Lower lobe of right lung (tissue), 2 donors: ENCODE measurements around the gene MOGAT1. TPM values are rescaled to one million over a fixed set of nuclear protein-coding genes. Genes with fewer than 3 reads are reported as not detected.
A peak's percentile ranks its signal among the peaks of the same experiment; 100 is the strongest.

Experiments used
- ATAC-seq, 2 donors: fragments of 200-7000 bp; cut with Tn5 transposase; one replicate each; pipeline ENCODE4 v1.9.1; 2020 to 2022; ENCODE audit warnings: mild to moderate bottlenecking in 2 of 2, moderate library complexity in 2 of 2
- DNase-seq: peaks from one replicate; pipeline ENCODE4 v3.0.0-alpha.2; 2020
- H3K27ac ChIP-seq: fragments of 200-600 bp; one replicate; pipeline ENCODE4 v1.8.0; 2022
- H3K27me3 ChIP-seq: fragments of 200-600 bp; one replicate; pipeline ENCODE4 v1.8.0; 2022; ENCODE audit warnings: low read depth
- H3K36me3 ChIP-seq: fragments of 200-600 bp; one replicate; pipeline ENCODE4 v1.8.0; 2022; ENCODE audit warnings: mild to moderate bottlenecking
- H3K4me1 ChIP-seq: fragments of 200-600 bp; one replicate; pipeline ENCODE4 v1.8.0; 2022
- H3K4me3 ChIP-seq: fragments of 200-600 bp; one replicate; pipeline ENCODE4 v1.8.0; 2022; ENCODE audit warnings: mild to moderate bottlenecking
- H3K9me3 ChIP-seq: fragments of 200-600 bp; one replicate; pipeline ENCODE4 v1.8.0; 2022
- intact Hi-C: fragments of 100-400 bp; cut with DNase I; formaldehyde crosslinking; loops from one replicate; pipeline ENCODE4 v1.11.0; 2022
- total RNA-seq: library from RNA; stranded (reverse); fragmentation: NEBNext Ultra II Directional; extraction: Animal tissue kit (Norgen Biotek cat#: 25700); gene quantifications from one replicate; pipeline ENCODE4 v1.2.1, GENCODE V29; 2021
- TF ChIP-seq, protein P1 (sequence below): fragments of 200-600 bp; IDR thresholded peaks from one replicate; pipeline ENCODE4 v1.8.0; 2022; ENCODE audit warnings: antibody characterized with exemption, mild to moderate bottlenecking
- donor health status: DM: no; HTN: yes; CAD: no; lungs with severe emphysema.

The MOGAT1 gene
- total RNA-seq, 1 donor from 2014 or later = 3.2 TPM

DNA sequence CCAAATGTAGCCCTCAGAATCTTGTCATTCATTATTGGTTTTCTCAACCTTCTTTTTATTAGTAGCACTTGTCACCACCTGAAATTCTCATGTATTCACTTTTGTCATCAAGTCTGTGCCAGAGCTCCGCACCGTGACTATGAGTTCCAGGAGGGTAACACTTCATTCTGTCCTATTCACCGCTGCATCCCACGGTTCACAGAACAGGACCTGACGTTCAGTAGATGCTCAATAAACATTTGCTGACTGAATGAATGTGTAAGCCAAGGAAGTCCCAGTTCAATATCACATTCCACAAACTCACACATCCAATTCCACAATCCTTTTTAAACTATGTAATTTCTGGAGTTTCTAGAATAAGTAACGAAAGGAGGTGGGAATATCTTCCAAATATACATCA lies 65.5 kb downstream of the MOGAT1 start:
- intact Hi-C loops = no loop called here
- Histone ChIP-seq H3K9me3 (no peaks in the 10 kb centered on the region), H3K4me1 (peaks cover 22% of the 10 kb centered on the region), H3K27ac (no peak overlapping the region), H3K36me3 (no peaks in the 10 kb centered on the region), H3K27me3 (no peaks in the 10 kb centered on the region), H3K4me3 (no peak overlapping the region)
- no peak for ATAC-seq
- DNase-seq = no peak
- TF ChIP-seq, protein P1, sequence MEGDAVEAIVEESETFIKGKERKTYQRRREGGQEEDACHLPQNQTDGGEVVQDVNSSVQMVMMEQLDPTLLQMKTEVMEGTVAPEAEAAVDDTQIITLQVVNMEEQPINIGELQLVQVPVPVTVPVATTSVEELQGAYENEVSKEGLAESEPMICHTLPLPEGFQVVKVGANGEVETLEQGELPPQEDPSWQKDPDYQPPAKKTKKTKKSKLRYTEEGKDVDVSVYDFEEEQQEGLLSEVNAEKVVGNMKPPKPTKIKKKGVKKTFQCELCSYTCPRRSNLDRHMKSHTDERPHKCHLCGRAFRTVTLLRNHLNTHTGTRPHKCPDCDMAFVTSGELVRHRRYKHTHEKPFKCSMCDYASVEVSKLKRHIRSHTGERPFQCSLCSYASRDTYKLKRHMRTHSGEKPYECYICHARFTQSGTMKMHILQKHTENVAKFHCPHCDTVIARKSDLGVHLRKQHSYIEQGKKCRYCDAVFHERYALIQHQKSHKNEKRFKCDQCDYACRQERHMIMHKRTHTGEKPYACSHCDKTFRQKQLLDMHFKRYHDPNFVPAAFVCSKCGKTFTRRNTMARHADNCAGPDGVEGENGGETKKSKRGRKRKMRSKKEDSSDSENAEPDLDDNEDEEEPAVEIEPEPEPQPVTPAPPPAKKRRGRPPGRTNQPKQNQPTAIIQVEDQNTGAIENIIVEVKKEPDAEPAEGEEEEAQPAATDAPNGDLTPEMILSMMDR = no peak

DNA sequence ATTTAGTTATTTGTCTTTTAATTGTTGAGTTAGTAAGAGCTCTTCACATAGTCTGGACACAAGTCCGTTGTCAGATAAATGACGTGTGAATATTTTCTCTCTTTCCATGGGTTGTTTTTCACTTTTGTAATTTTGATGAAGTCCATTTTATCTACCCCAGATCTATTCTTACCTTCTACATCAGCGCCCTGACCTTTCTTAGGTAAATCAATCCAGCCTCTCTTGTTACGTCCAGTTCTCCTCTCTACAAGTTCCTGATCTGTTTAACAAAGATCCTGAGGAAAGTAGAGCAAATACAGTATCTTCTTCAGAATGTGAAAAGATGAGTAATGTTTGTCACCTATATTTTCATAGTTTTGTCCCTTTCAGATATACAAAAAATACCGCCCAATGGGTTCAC lies 66.9 kb downstream of the MOGAT1 start:
- no peaks in the 10 kb centered on the region for H3K36me3 ChIP-seq
- H3K27ac ChIP-seq = no peak overlapping the region
- intact Hi-C loops = no loop called here
- no peak for ATAC-seq
- H3K9me3 ChIP-seq = no peaks in the 10 kb centered on the region
- H3K4me3 ChIP-seq = no peak overlapping the region
- no peak for DNase-seq
- H3K4me1 ChIP-seq = peaks cover 23% of the 10 kb centered on the region
- no peaks in the 10 kb centered on the region for H3K27me3 ChIP-seq
- TF ChIP-seq, protein P1 = no peak

DNA sequence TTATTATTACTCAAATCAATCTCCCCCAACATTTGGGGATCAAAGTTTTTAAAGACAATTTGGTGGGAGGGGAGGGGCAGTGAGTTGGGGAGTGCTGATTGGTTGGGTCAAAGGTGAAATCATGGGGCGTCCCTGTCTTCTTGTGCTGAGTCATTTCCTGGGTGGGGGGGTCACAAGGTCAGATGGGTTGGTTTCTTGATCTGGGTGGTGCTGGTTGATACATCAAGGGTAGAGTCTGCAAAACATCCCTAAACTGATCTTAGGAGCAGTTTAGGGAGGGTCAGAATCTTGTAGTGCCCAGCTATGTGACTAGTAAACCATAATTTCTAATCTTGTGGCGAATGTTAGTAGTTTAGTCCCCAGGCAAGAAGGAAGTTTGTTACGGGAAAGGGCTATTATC lies 67.4 kb downstream of the MOGAT1 start:
- Histone ChIP-seq H3K27me3 (no peaks in the 10 kb centered on the region), H3K36me3 (no peaks in the 10 kb centered on the region), H3K4me3 (no peak overlapping the region), H3K27ac (no peak overlapping the region), H3K4me1 (peaks cover 22% of the 10 kb centered on the region), H3K9me3 (no peaks in the 10 kb centered on the region)
- DNase-seq (no peak), ATAC-seq (no peak)
- intact Hi-C loops = no loop called here
- TF ChIP-seq, protein P1 = no peak

DNA sequence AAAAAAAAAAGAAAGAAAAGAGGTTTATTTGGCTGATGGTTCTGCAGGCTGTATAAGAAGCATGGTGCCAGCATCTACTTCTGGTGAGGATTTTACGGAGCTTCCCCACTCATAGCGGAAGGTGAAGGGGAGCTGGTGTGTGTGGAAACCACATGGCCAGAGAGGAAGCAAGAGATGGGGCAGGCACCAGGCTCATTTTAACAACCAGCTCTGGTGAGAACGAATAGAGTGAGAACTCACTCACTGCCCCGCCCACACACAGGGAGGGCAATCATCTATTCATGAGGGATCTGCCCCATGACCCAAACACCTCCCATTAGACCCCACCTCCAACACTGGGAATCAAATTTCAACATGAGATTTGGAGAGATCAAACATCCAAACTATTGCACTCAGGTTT lies 68.5 kb downstream of the MOGAT1 start:
- intact Hi-C loops = no loop called here
- peaks cover 21% of the 10 kb centered on the region for H3K4me1 ChIP-seq
- H3K36me3 ChIP-seq = no peaks in the 10 kb centered on the region
- H3K4me3 ChIP-seq = no peak overlapping the region
- H3K27ac ChIP-seq = no peak overlapping the region
- ATAC-seq = peak in 1 of 2 donors; percentile 31
- no peaks in the 10 kb centered on the region for H3K9me3 ChIP-seq
- no peaks in the 10 kb centered on the region for H3K27me3 ChIP-seq
- TF ChIP-seq, protein P1 = no peak
- no peak for DNase-seq

DNA sequence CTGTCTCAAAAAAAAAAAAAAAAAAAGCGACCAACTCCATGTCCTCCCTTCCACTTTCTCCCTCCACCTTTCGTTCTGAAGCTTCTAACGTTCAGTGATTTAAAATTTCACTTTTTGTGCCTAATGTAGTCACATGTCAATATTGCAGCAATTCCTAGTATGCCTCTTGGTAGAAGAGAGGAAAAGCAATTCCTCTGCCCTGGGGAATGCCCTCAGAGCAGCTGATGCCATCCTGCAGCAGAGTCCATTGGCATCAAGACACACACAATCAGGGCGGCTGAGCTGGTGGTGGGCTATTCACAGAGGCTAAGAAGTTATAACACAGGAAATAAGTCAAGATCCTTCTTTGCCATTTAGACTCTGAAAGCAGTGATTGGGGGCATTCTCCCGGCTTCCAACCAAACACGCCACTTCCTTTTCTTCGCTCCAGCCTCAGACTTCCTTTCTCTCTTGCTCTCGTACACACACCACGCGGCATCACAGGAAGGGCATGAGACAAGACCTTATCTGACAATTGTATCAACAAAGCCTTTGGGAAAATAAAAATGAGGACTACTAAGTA lies 71.9 kb downstream of the MOGAT1 start:
- ATAC-seq (peak; percentile 49 to 64), DNase-seq (no peak)
- Histone ChIP-seq H3K27ac (peak overlapping the region; percentile 61), H3K36me3 (no peaks in the 10 kb centered on the region), H3K4me1 (peaks cover 38% of the 10 kb centered on the region), H3K9me3 (no peaks in the 10 kb centered on the region), H3K4me3 (peak overlapping the region; percentile 17), H3K27me3 (no peaks in the 10 kb centered on the region)
- TF ChIP-seq, protein P1 = no peak
- intact Hi-C loops = no loop called here
